SK-N-MC (cell line): ENCODE results near the gene CASKIN2.

Experiments
- DNase-seq: peaks from one replicate; pipeline ENCODE4 v3.0.0-alpha.2; 2011; ENCODE audit warnings: low read depth, low spot score
- H3K27ac ChIP-seq: fragments of 200-600 bp; sonication (generic); 2 replicates; pipeline ENCODE4 v1.5.1; 2016; ENCODE audit warnings: mixed run types
- H3K36me3 ChIP-seq: fragments of 200-600 bp; sonication (generic); 2 replicates; pipeline ENCODE4 v1.6.1; 2017; ENCODE audit warnings: antibody characterized with exemption, low read length, mixed read lengths; ENCODE audit not compliant: insufficient read depth
- H3K4me3 ChIP-seq: fragments of 200-600 bp; sonication (generic); 2 replicates; pipeline ENCODE4 v1.5.1; 2016
- H3K9ac ChIP-seq: fragments of 200-600 bp; sonication (generic); 2 replicates; pipeline ENCODE4 v1.8.0; 2017; ENCODE audit warnings: mixed run types, mixed read lengths; ENCODE audit not compliant: insufficient read length
- H3K9me3 ChIP-seq: fragments of 200-600 bp; sonication (generic); 2 replicates; pipeline ENCODE4 v1.6.1; 2017; ENCODE audit warnings: low read depth, mild to moderate bottlenecking, antibody characterized with exemption, low read length, moderate library complexity, mixed read lengths
- EZH2 ChIP-seq: fragments of 200-600 bp; sonication (generic); IDR thresholded peaks from one replicate; pipeline ENCODE4 v1.6.1; 2017; ENCODE audit warnings: antibody characterized with exemption
- FOXP2 ChIP-seq: optimal IDR thresholded peaks from 2 replicates; pipeline ENCODE3; 2011; ENCODE audit warnings: mild to moderate bottlenecking, moderate library complexity; ENCODE audit not compliant: insufficient read depth; ENCODE audit errors: extremely low read length, control extremely low read depth
- POLR2AphosphoS5 ChIP-seq: IDR thresholded peaks from 2 replicates; pipeline ENCODE4 v1.6.1; 2012; ENCODE audit warnings: mild to moderate bottlenecking, low read depth, low read length, borderline replicate concordance

The CASKIN2 gene

DNA sequence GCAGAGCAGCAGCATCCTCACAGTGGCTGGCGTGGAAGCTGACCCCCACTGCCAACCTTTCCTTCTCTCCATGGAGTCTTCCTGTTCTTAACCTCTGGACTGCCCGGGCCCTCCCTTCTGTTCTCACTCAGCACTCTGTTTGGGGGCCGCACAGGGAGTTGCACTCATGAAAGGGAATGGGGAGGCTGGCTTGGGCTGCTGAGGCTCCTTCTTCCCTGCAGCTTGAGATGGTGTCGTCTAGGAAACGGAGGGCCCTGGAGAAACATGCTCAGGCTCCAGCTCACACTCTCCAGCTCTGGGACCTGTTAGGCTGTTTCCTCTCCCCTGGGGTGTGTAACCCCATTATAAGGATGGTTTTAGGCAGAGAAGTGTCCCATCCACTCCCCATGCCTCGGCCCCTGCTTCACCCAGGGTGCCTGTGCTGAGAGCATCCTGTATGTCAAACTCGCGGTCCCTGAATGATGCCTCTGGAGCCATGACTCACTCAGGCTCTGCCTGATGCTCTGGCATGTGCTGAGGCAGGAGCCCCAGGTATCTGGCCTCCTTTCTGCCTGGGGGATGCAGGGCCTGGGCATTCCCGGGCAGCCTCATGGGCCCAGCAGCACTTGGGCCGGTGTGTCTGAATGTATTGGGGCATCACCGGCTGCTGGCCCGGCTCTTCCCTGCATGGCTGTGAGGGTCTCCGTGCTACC lies 40.0 kb downstream of the CASKIN2 start:
- no peak for TF ChIP-seq FOXP2
- no peak for TF ChIP-seq EZH2
- TF ChIP-seq POLR2AphosphoS5 = no peak
- no peaks in the 10 kb centered on the region for H3K9me3 ChIP-seq
- no peak overlapping the region for H3K4me3 ChIP-seq
- no peak overlapping the region for H3K9ac ChIP-seq
- H3K27ac ChIP-seq = no peak overlapping the region
- DNase-seq = no peak
- H3K36me3 ChIP-seq = peaks cover 16% of the 10 kb centered on the region; the same call in 1 of the 2 replicates

DNA sequence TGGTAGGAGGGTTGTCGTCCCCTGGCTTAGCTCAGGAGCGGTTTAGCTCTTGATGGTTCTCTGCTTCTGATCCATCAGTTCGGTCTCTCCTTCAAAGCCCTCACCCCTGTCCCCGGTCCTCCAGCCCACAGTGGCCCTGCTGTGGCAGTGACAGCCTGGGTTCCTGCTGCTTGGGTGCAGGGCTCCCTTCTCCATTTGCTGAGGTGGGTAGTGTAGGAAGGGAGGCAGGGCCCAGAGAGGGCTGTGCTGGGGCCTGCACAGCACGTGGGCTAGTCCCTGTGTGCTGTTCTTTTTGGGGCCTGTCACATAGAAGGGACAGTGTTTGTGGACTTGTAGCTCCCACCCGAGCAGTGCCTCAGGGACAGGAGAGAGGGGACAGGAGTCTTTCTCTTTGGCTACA lies 40.6 kb downstream of the CASKIN2 start:
- TF ChIP-seq POLR2AphosphoS5 (no peak), FOXP2 (no peak)
- no peak overlapping the region for H3K4me3 ChIP-seq
- no peaks in the 10 kb centered on the region for H3K9me3 ChIP-seq
- no peak overlapping the region for H3K27ac ChIP-seq
- no peak for DNase-seq
- H3K36me3 ChIP-seq = peaks cover 16% of the 10 kb centered on the region; the same call in 1 of the 2 replicates
- no peak overlapping the region for H3K9ac ChIP-seq

DNA sequence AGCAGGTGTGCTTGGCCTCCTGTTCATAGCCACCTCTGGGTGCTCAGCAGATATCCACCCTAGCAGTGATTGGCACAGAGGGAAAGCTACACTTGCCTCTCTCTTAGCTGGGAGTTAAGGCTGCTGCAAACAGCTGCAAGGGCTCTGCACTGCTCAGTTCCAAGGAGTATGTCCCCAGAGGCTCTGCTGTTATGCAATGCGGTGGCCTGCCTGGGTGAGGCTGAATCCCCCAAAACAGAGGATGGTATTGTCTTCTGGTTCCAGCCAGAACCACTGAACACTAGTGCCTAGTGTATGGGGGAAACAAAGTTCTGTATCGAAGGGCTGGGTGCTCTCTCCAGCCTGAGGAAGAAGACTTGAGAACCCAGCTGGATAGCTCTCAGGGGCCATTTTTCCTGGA lies 42.1 kb downstream of the CASKIN2 start:
- Histone ChIP-seq H3K36me3 (peaks cover 16% of the 10 kb centered on the region; the same call in 1 of the 2 replicates), H3K9ac (no peak overlapping the region), H3K27ac (no peak overlapping the region), H3K4me3 (no peak overlapping the region), H3K9me3 (no peaks in the 10 kb centered on the region)
- no peak for DNase-seq
- no peak for TF ChIP-seq POLR2AphosphoS5
- no peak for TF ChIP-seq EZH2
- no peak for TF ChIP-seq FOXP2

DNA sequence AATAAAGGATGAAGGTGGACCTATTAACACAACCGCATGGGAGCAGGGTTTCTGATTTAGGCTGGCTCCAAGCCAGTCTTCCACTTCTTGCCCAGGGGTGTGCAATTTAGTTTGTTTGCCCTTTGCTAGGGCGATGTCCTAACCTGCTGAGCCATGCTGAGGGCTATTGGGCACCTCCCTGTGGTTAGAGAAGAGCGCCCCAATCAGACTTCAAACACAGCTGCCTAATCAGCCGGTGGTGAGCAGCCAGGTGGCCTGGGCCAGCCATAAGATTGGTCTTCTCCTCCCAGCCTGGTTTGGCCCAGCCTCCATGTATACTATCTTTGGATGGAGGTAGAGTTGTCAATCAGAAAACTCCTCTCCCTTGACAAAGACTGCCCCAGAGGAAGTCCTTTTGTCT lies 43.2 kb downstream of the CASKIN2 start:
- Histone ChIP-seq H3K9me3 (no peaks in the 10 kb centered on the region), H3K4me3 (no peak overlapping the region), H3K27ac (no peak overlapping the region), H3K36me3 (peaks cover 16% of the 10 kb centered on the region; the same call in 1 of the 2 replicates), H3K9ac (no peak overlapping the region)
- DNase-seq = no peak
- TF ChIP-seq EZH2 (no peak), FOXP2 (no peak)

DNA sequence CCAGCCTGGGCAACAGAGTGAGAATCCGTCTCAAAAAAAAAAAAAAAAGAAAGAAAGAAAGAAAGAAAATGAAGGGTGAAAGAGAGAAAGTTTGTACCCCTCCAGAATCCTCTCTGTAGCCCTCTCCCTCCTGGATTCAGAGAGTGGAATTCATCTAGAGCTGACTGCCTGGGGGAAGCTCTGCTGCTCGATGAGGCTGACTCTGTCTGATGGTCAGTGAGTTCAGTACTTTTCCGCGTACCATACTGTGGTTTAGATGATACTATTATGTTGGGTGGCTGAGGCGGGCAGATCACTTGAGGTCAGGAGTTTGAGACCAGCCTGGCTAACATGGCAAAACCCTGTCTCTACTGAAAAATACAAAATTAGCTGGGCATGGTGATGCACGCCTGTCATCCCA lies 44.1 kb downstream of the CASKIN2 start:
- Histone ChIP-seq H3K9me3 (no peaks in the 10 kb centered on the region), H3K9ac (no peak overlapping the region), H3K36me3 (peaks cover 16% of the 10 kb centered on the region; the same call in 1 of the 2 replicates), H3K4me3 (no peak overlapping the region), H3K27ac (no peak overlapping the region)
- no peak for DNase-seq
- no peak for TF ChIP-seq FOXP2

DNA sequence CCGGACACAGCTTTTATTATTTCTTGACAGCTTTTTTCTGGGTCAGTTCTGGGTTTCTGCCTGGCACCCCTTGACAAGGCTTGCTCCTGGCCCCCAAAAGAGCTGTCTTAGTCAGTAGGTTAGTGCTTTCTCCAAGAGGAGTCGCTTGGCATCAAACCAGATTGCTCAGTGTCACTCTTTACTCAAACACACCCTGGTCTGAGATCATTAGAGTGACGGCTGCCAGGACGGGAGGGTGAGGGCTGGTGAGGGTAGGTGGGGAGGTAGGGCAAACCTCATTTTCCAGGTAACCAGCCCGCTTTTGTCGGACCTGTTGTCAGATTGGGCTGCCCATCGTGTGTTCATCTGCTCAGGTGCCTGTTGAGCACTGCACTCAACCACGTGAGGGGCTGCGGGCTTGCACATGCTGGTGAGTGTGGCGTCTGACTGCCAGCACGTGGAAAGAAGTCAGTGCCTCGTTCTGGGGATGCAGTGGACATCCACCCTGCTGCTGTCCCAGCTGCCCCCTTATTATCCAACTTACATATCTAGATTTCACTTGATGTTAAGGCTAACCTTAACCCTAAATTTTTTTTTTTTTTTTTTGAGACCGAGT lies 46.5 kb downstream of the CASKIN2 start:
- no peak for TF ChIP-seq POLR2AphosphoS5
- TF ChIP-seq EZH2 = no peak
- TF ChIP-seq FOXP2 = no peak
- Histone ChIP-seq H3K9ac (no peak overlapping the region), H3K9me3 (no peaks in the 10 kb centered on the region), H3K27ac (no peak overlapping the region), H3K36me3 (peaks cover 16% of the 10 kb centered on the region; the same call in 1 of the 2 replicates), H3K4me3 (no peak overlapping the region)
- no peak for DNase-seq

DNA sequence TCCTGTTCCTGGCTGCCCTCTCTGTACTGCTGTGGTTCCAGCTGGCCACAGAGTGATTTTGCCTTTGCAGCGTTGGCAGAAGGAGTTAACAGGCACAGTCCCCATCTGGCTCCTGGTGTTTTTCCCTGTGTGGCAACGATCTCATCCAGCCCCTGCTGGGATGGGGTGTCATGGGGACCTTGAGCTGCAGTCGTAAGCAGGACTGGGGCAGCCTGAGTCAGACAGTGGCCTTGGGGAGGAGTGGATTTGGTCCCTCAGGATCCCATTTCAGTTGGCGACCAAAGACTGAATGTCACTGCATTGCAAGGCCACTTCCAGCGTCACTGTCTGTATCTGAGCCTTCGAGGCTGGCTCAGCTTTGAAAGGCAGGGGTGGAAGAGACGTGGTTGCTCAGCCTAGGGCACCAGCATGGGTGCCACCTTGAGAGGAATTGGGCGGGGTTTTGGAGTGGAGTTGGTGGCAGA lies 47.0 kb downstream of the CASKIN2 start:
- no peak overlapping the region for H3K27ac ChIP-seq
- H3K4me3 ChIP-seq = no peak overlapping the region
- H3K36me3 ChIP-seq = peaks cover 14% of the 10 kb centered on the region; the same call in 1 of the 2 replicates
- H3K9me3 ChIP-seq = no peaks in the 10 kb centered on the region
- TF ChIP-seq FOXP2 (no peak), EZH2 (no peak), POLR2AphosphoS5 (no peak)
- H3K9ac ChIP-seq = no peak overlapping the region
- DNase-seq = no peak

DNA sequence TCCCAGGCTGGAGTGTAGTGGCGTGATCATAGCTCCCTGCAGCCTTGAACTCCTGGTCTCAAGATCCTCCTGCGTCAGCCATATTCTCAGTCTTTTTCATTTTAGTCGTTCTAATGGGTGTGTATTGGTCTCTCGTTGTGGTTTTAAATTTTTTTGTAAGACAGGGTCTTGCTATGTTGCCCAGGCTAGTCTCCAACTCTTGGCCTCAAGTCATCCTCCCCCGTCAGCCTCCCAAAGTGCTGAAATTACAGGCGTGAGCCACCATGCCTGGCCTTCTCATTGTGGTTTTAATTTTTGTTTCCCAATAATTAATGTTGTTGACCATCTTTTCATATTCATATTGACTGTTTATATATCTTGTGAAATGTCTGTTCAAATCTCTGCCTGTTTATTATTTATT lies 50.3 kb downstream of the CASKIN2 start:
- H3K36me3 ChIP-seq = no peaks in the 10 kb centered on the region
- H3K4me3 ChIP-seq = no peak overlapping the region
- no peak overlapping the region for H3K27ac ChIP-seq
- H3K9ac ChIP-seq = no peak overlapping the region
- TF ChIP-seq EZH2 = no peak
- TF ChIP-seq FOXP2 = no peak
- no peak for TF ChIP-seq POLR2AphosphoS5
- no peaks in the 10 kb centered on the region for H3K9me3 ChIP-seq
- no peak for DNase-seq
